ENCODE measurements around the gene CYP2F1.

- no peak for TF ChIP-seq POLR2A (IDR thresholded peaks at IDR 0.05)
- no peak for TF ChIP-seq CTCF (IDR thresholded peaks at IDR 0.05)
- no peak for TF ChIP-seq POLR2AphosphoS5 (IDR thresholded peaks at IDR 0.05)
- TF ChIP-seq EP300 (IDR thresholded peaks at IDR 0.05) = no peak
These were observed 39.8 kb downstream of the CYP2F1 start for GRCh38 chr19:41154060-41154459.
